ENCODE measurements around the gene PLB1.

PLB1 gene

GRCh38 chr2:28620801-28621171, 124.9 kb downstream of the PLB1 start:
- H3K27me3 ChIP-seq (ENCODE audit: insufficient read depth, low read depth, severe bottlenecking), result no peaks in the 10 kb centered on the region
- H3K36me3 ChIP-seq, result no peaks in the 10 kb centered on the region
- H3K9me3 ChIP-seq (ENCODE audit: severe bottlenecking), result peaks cover 5% of the 10 kb centered on the region
- H3K27ac ChIP-seq, result no peak overlapping the region
- no peak overlapping the region for H3K4me3 ChIP-seq (ENCODE audit: low read depth, low read length)
- no peak for TF ChIP-seq CTCF (IDR thresholded peaks at IDR 0.05; ENCODE audit: low read depth, low read length)
- no peak for DNase-seq

- H3K27ac ChIP-seq, result no peak overlapping the region
Observed at GRCh38 chr2:28621172-28622100, 125.6 kb downstream of the PLB1 start.

GRCh38 chr2:28622101-28622499, 126.2 kb downstream of the PLB1 start:
- H3K4me3 ChIP-seq (ENCODE audit: low read depth, low read length), result no peak overlapping the region
- peaks cover 5% of the 10 kb centered on the region for H3K9me3 ChIP-seq (ENCODE audit: severe bottlenecking)
- TF ChIP-seq CTCF (IDR thresholded peaks at IDR 0.05; ENCODE audit: low read depth, low read length), result no peak
- H3K36me3 ChIP-seq, result no peaks in the 10 kb centered on the region
- H3K27ac ChIP-seq, result no peak overlapping the region
- DNase-seq, result no peak
- H3K27me3 ChIP-seq (ENCODE audit: insufficient read depth, low read depth, severe bottlenecking), result no peaks in the 10 kb centered on the region

More at GRCh38 chr2:28621172-28622100, 125.6 kb downstream of the PLB1 start:
- Histone ChIP-seq H3K36me3 (no peaks in the 10 kb centered on the region), H3K4me3 (ENCODE audit: low read depth, low read length) (no peak overlapping the region), H3K9me3 (ENCODE audit: severe bottlenecking) (peaks cover 5% of the 10 kb centered on the region), H3K27me3 (ENCODE audit: insufficient read depth, low read depth, severe bottlenecking) (no peaks in the 10 kb centered on the region)
- peak; percentile 45 for DNase-seq
- peak; percentile 84 for TF ChIP-seq CTCF (IDR thresholded peaks at IDR 0.05; ENCODE audit: low read depth, low read length)

- TF ChIP-seq CTCF (IDR thresholded peaks at IDR 0.05; ENCODE audit: low read depth, low read length), result no peak
- Histone ChIP-seq H3K27me3 (ENCODE audit: insufficient read depth, low read depth, severe bottlenecking) (no peaks in the 10 kb centered on the region), H3K9me3 (ENCODE audit: severe bottlenecking) (peaks cover 5% of the 10 kb centered on the region), H3K36me3 (no peaks in the 10 kb centered on the region), H3K4me3 (ENCODE audit: low read depth, low read length) (no peak overlapping the region), H3K27ac (peak overlapping the region; percentile 26; the same call in 1 of the 2 replicates)
- DNase-seq, result no peak
Observed at GRCh38 chr2:28623582-28624405, 127.9 kb downstream of the PLB1 start.

GRCh38 chr2:28624436-28624792, 128.6 kb downstream of the PLB1 start:
- Histone ChIP-seq H3K27me3 (ENCODE audit: insufficient read depth, low read depth, severe bottlenecking) (no peaks in the 10 kb centered on the region), H3K9me3 (ENCODE audit: severe bottlenecking) (peaks cover 5% of the 10 kb centered on the region), H3K36me3 (no peaks in the 10 kb centered on the region), H3K4me3 (ENCODE audit: low read depth, low read length) (no peak overlapping the region), H3K27ac (peak overlapping the region; percentile 58)
- DNase-seq, result no peak
- no peak for TF ChIP-seq CTCF (IDR thresholded peaks at IDR 0.05; ENCODE audit: low read depth, low read length)

Measured in WERI-Rb-1 (cell line).